ENCODE data around the gene ARID5A. TPM values are rescaled to one million over a fixed set of nuclear protein-coding genes. Genes with fewer than 3 reads are reported as not detected.
A peak's percentile ranks its signal among the peaks of the same experiment; 100 is the strongest.

The ARID5A gene
- total and polyA plus RNA-seq, 2 donors (not counting 1 experiment from before 2014, with no cell fraction given) = 35.5 to 93.0 TPM

DNA sequence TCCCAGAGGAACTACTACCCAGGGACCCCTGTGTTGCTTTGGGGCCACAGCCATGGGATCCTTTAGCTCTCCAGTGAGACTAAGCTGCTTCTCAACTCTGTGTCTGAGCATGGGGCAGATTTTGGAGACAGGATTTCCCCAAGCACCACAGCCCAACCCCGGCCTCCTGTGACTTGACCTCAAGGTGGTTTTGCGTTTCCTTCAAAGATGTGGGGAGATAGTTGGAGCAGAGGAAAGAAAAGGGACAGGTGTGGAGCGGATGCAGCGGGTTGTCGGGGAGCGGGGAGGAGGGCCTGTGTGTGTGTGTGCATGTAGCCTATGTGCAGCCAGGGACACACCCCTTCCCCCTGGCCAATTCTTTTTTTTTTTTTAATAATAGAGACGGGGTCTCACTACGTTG lies 10.2 kb downstream of the ARID5A start:
- Histone ChIP-seq H3K36me3 (replicated peaks in 1 of 2; ENCODE audit: control extremely low read depth in 1 of 2, control insufficient read depth in 1 of 2, extremely low read depth in 1 of 2, insufficient read depth in 2 of 2, low read length in 1 of 2) (peaks cover 0 to 49% of the 10 kb centered on the region in 2 experiments), H3K27ac (ENCODE audit: low read length in 2 of 2) (no peak overlapping the region), H3K4me1 (ENCODE audit: control insufficient read depth in 2 of 2, insufficient read depth in 2 of 2, low read length in 2 of 2) (peaks cover 0 to 4% of the 10 kb centered on the region in 2 donors), H3K9ac (ENCODE audit: low read length) (no peak overlapping the region), H3K9me3 (ENCODE audit: control extremely low read depth in 1 of 3, control insufficient read depth in 2 of 3, insufficient read depth in 1 of 3, low read length in 2 of 3) (no peaks in the 10 kb centered on the region), H3K27me3 (replicated peaks in 1 of 4; ENCODE audit: control extremely low read depth in 1 of 4, control insufficient read depth in 3 of 4, insufficient read depth in 4 of 4, low read length in 3 of 4) (no peaks in the 10 kb centered on the region), H3K4me3 (ENCODE audit: control extremely low read depth in 1 of 5, extremely low read depth in 1 of 5, insufficient read depth in 1 of 5, low read depth in 2 of 5, low read length in 4 of 5) (no peak overlapping the region), H4K20me1 (ENCODE audit: control insufficient read depth, insufficient read depth, low read length, poor library complexity, severe bottlenecking) (peaks cover 49% of the 10 kb centered on the region), H3K79me2 (ENCODE audit: control insufficient read depth, insufficient read depth, low read length) (peaks cover 27% of the 10 kb centered on the region), H3K4me2 (replicated peaks; ENCODE audit: low read depth, low read length, poor library complexity, severe bottlenecking) (no peak overlapping the region), H2AFZ (ENCODE audit: insufficient read depth, low read depth, low read length, poor library complexity, severe bottlenecking) (no peak overlapping the region)
- Mint-ChIP-seq H3K27me3 (no peaks in the 10 kb centered on the region), H3K9me3 (ENCODE audit: insufficient read depth) (no peaks in the 10 kb centered on the region), H3K4me1 (peaks cover 27% of the 10 kb centered on the region), H3K27ac (no peak overlapping the region), H3K4me3 (no peak overlapping the region)
- ATAC-seq (ENCODE audit: low read depth) (no peak), DNase-seq (no peak)
- intact Hi-C loops (cut with micrococcal nuclease) = no loop called here
- POLR2A ChIA-PET = no interaction called here
- WGBS (ENCODE audit: insufficient coverage) = 25% methylated on average over 2 of the region's 8 CpGs
- TF ChIP-seq CTCF (IDR thresholded peaks at IDR 0.05) = no peak
- TF ChIP-seq EZH2 (IDR thresholded peaks at IDR 0.05; ENCODE audit: borderline replicate concordance, insufficient read depth, low read depth, low read length, poor library complexity, severe bottlenecking) = no peak
- CTCF ChIA-PET = no interaction called here

GRCh38 chr2:96547203-96547641 lies 10.7 kb downstream of the ARID5A start:
- DNase-seq (no peak), ATAC-seq (ENCODE audit: low read depth) (no peak)
- Mint-ChIP-seq H3K27me3 (no peaks in the 10 kb centered on the region), H3K27ac (peak overlapping the region; percentile 20), H3K4me1 (peaks cover 27% of the 10 kb centered on the region), H3K4me3 (no peak overlapping the region), H3K9me3 (ENCODE audit: insufficient read depth) (no peaks in the 10 kb centered on the region)
- H2AFZ ChIP-seq (ENCODE audit: insufficient read depth, low read depth, low read length, poor library complexity, severe bottlenecking) = no peak overlapping the region
- H4K20me1 ChIP-seq (ENCODE audit: control insufficient read depth, insufficient read depth, low read length, poor library complexity, severe bottlenecking) = peaks cover 45% of the 10 kb centered on the region
- no peak overlapping the region for H3K4me2 ChIP-seq (replicated peaks; ENCODE audit: low read depth, low read length, poor library complexity, severe bottlenecking)
- H3K36me3 ChIP-seq (replicated peaks in 1 of 2; ENCODE audit: control extremely low read depth in 1 of 2, control insufficient read depth in 1 of 2, extremely low read depth in 1 of 2, insufficient read depth in 2 of 2, low read length in 1 of 2) = peaks cover 0 to 48% of the 10 kb centered on the region in 2 experiments
- H3K9ac ChIP-seq (ENCODE audit: low read length) = no peak overlapping the region
- H3K4me1 ChIP-seq (ENCODE audit: control insufficient read depth in 2 of 2, insufficient read depth in 2 of 2, low read length in 2 of 2) = peaks cover 0 to 4% of the 10 kb centered on the region in 2 donors
- H3K79me2 ChIP-seq (ENCODE audit: control insufficient read depth, insufficient read depth, low read length) = peaks cover 23% of the 10 kb centered on the region
- H3K4me3 ChIP-seq (ENCODE audit: control extremely low read depth in 1 of 5, extremely low read depth in 1 of 5, insufficient read depth in 1 of 5, low read depth in 2 of 5, low read length in 4 of 5) = no peak overlapping the region
- H3K27me3 ChIP-seq (replicated peaks in 1 of 4; ENCODE audit: control extremely low read depth in 1 of 4, control insufficient read depth in 3 of 4, insufficient read depth in 4 of 4, low read length in 3 of 4) = no peaks in the 10 kb centered on the region
- POLR2A ChIA-PET = no interaction called here
- CTCF ChIA-PET = interaction anchor here (1.7 to 2.5 kb wide), 2 partner anchors 10 to 38 kb away, joined by 5 to 9 read pairs; no protein-coding TSS in a partner anchor
- H3K9me3 ChIP-seq (ENCODE audit: control extremely low read depth in 1 of 3, control insufficient read depth in 2 of 3, insufficient read depth in 1 of 3, low read length in 2 of 3) = no peaks in the 10 kb centered on the region
- no peak overlapping the region for H3K27ac ChIP-seq (ENCODE audit: low read length in 2 of 2)
- TF ChIP-seq CTCF (IDR thresholded peaks at IDR 0.05) = no peak
- no peak for TF ChIP-seq EZH2 (IDR thresholded peaks at IDR 0.05; ENCODE audit: borderline replicate concordance, insufficient read depth, low read depth, low read length, poor library complexity, severe bottlenecking)
- intact Hi-C loops (cut with micrococcal nuclease) = no loop called here
- WGBS (ENCODE audit: insufficient coverage) = 90% methylated on average over 4 of the region's 7 CpGs

All from B cell (primary cell).